Right lobe of liver (tissue), 6 donors: ENCODE measurements around the gene FRMPD4. TPM values are rescaled to one million over a fixed set of nuclear protein-coding genes. Genes with fewer than 3 reads are reported as not detected.

Experiments
- ATAC-seq, 4 donors: fragments of 200-7000 bp; cut with Tn5 transposase; one replicate each; pipeline ENCODE4 v1.9.1; 2020; ENCODE audit warnings: mild to moderate bottlenecking in 4 of 4, moderate library complexity in 4 of 4
- DNase-seq, 3 donors: peaks; one replicate each; pipeline ENCODE4 v3.0.0-alpha.2; 2020
- H3K27ac ChIP-seq, 3 donors: fragments of 200-600 bp; one replicate each; pipeline ENCODE4 v1.8.0; 2022
- H3K27me3 ChIP-seq, 2 donors: fragments of 200-600 bp; one replicate each; pipeline ENCODE4 v1.8.0; 2022
- H3K36me3 ChIP-seq, 4 donors: fragments of 200-600 bp; sonication (generic) in 1 of 4; one replicate each; pipeline versions ENCODE4 v1.5.1 to v1.8.0; 2017 to 2022; ENCODE audit warnings: control low read depth in 1 of 4
- H3K4me1 ChIP-seq, 4 donors: fragments of 200-600 bp; sonication (generic) in 1 of 4; one replicate each; pipeline versions ENCODE4 v1.5.1 to v1.8.0; 2017 to 2022; ENCODE audit warnings: control low read depth in 1 of 4
- H3K4me3 ChIP-seq, 3 donors: fragments of 200-600 bp; one replicate each; pipeline ENCODE4 v1.8.0; 2022
- H3K9me3 ChIP-seq, 4 donors: fragments of 200-600 bp; sonication (generic) in 1 of 4; one replicate each; pipeline versions ENCODE4 v1.5.1 to v1.8.0; 2017 to 2022; ENCODE audit warnings: control low read depth in 1 of 4
- CTCF ChIP-seq, 4 donors: fragments of 200-600 bp in 3 of 4; fragments of 450-650 bp in 1 of 4; IDR thresholded peaks; one replicate each; pipeline versions ENCODE4 v1.5.1 to v1.8.0; 2016 to 2022; ENCODE audit warnings: antibody characterized with exemption in 4 of 4, mild to moderate bottlenecking in 2 of 4
- POLR2A ChIP-seq: fragments of 450-650 bp; IDR thresholded peaks from one replicate; pipeline ENCODE4 v1.6.1; 2017; ENCODE audit warnings: antibody characterized with exemption, mild to moderate bottlenecking
- WGBS: methylation state at CpG from one replicate; pipeline ENCODE4 v1.1.6; 2018; ENCODE audit warnings: low coverage, low lambda C conversion rate; ENCODE audit not compliant: insufficient coverage; ENCODE audit errors: missing lambda C conversion rate; 5-methylcytosine and 5-hydroxymethylcytosine counted together
- intact Hi-C, 2 donors: fragments of 100-400 bp; cut with DNase I; formaldehyde crosslinking; loops; one replicate each; pipeline versions ENCODE4 v1.11.2 to v1.14.1; 2022
- total RNA-seq, 6 experiments: library from RNA; depleted of rRNA in 2 of 6; stranded (reverse); fragments of >200 nt in 2 of 6; fragmentation: NEBNext Ultra II Directional in 3 of 6; extraction: Animal tissue kit (Norgen Biotek cat#: 25700) in 3 of 6; gene quantifications; one replicate each; pipeline versions ENCODE4 v1.1.0 to v1.2.4, GENCODE V29; 2016 to 2023
- donor health status: DM: no; HTN: yes; CAD: no.
- donor health status: DM: no; HTN: no; CAD: no.
- donor health status: DM: no; HTN: no; CAD: no.
- donor health status: DM: no; HTN: yes; CAD: no.
- donor health status: DM: no; HTN: yes; CAD: no.

The FRMPD4 gene
- total RNA-seq, 6 experiments from 2014 or later, result 0.05 to 0.12 (median 0.06) TPM; not detected in 3

- H3K4me1 ChIP-seq, result no peaks in the 10 kb centered on the region
- 68% methylated on average over 5 of the region's 5 CpGs for WGBS
- DNase-seq, result no peak
Measured at GRCh38 chrX:12648995-12649394, 510.7 kb downstream of the FRMPD4 start.

GRCh38 chrX:12657433-12657832 is 519.2 kb downstream of the FRMPD4 start:
- intact Hi-C loops, result no loop called here
- ATAC-seq, result no peak
- no peak for DNase-seq
- Histone ChIP-seq H3K4me3 (no peak overlapping the region), H3K36me3 (no peaks in the 10 kb centered on the region), H3K9me3 (no peaks in the 10 kb centered on the region), H3K4me1 (no peaks in the 10 kb centered on the region), H3K27me3 (peaks cover 0 to 5% of the 10 kb centered on the region in 2 donors), H3K27ac (no peak overlapping the region)
- 36% methylated on average over 1 of the region's 1 CpG for WGBS
- no peak for TF ChIP-seq POLR2A
- TF ChIP-seq CTCF (IDR thresholded peaks at IDR 0.05), result no peak

More at GRCh38 chrX:12648995-12649394, 510.7 kb downstream of the FRMPD4 start:
- no peak overlapping the region for H3K4me3 ChIP-seq
- H3K27ac ChIP-seq, result no peak overlapping the region
- H3K36me3 ChIP-seq, result no peaks in the 10 kb centered on the region
- no peaks in the 10 kb centered on the region for H3K9me3 ChIP-seq
- intact Hi-C loops, result no loop called here
- ATAC-seq, result no peak
- no peak for TF ChIP-seq POLR2A
- TF ChIP-seq CTCF (IDR thresholded peaks at IDR 0.05), result no peak
- H3K27me3 ChIP-seq, result peaks cover 0 to 9% of the 10 kb centered on the region in 2 donors

- DNase-seq (no peak), ATAC-seq (no peak)
- H3K27me3 ChIP-seq, result peaks cover 0 to 2% of the 10 kb centered on the region in 2 donors
- no peaks in the 10 kb centered on the region for H3K9me3 ChIP-seq
- TF ChIP-seq POLR2A, result no peak
- no peak for TF ChIP-seq CTCF (IDR thresholded peaks at IDR 0.05)
- intact Hi-C loops, result no loop called here
- no peaks in the 10 kb centered on the region for H3K36me3 ChIP-seq
- H3K27ac ChIP-seq, result no peak overlapping the region
- 17% methylated on average over 1 of the region's 1 CpG for WGBS
- no peaks in the 10 kb centered on the region for H3K4me1 ChIP-seq
- H3K4me3 ChIP-seq, result no peak overlapping the region
Measured at GRCh38 chrX:12657881-12658280, 519.6 kb downstream of the FRMPD4 start.

- Histone ChIP-seq H3K9me3 (no peaks in the 10 kb centered on the region), H3K27me3 (no peaks in the 10 kb centered on the region), H3K36me3 (no peaks in the 10 kb centered on the region), H3K4me3 (no peak overlapping the region), H3K27ac (no peak overlapping the region), H3K4me1 (no peaks in the 10 kb centered on the region)
- TF ChIP-seq CTCF (IDR thresholded peaks at IDR 0.05) (no peak), POLR2A (no peak)
- 71% methylated on average over 2 of the region's 2 CpGs for WGBS
- no peak for ATAC-seq
- intact Hi-C loops, result no loop called here
- DNase-seq, result no peak
Measured at GRCh38 chrX:12661464-12661863, 523.2 kb downstream of the FRMPD4 start.
